Colonic mucosa (tissue), 4 donors: ENCODE data around the gene GOLIM4. TPM values are rescaled to one million over a fixed set of nuclear protein-coding genes. Genes with fewer than 3 reads are reported as not detected.

Experiments used
- DNase-seq: peaks from one replicate; pipeline ENCODE4 v3.0.0-alpha.2; 2020
- H3K27ac ChIP-seq: fragments of 200-600 bp; one replicate; pipeline ENCODE4 v1.8.0; 2021
- H3K27me3 ChIP-seq: fragments of 200-600 bp; one replicate; pipeline ENCODE4 v1.8.0; 2021
- H3K36me3 ChIP-seq: fragments of 200-600 bp; one replicate; pipeline ENCODE4 v1.8.0; 2021
- H3K4me1 ChIP-seq: fragments of 200-600 bp; one replicate; pipeline ENCODE4 v1.8.0; 2021; ENCODE audit warnings: mild to moderate bottlenecking
- H3K4me3 ChIP-seq: fragments of 200-600 bp; one replicate; pipeline ENCODE4 v1.8.0; 2021
- H3K9ac ChIP-seq, 2 donors: one replicate each; pipeline ENCODE4 v1.7.0; 2013; ENCODE audit warnings: control low read depth in 2 of 2, low read depth in 2 of 2, low read length in 2 of 2
- H3K9me3 ChIP-seq: fragments of 200-600 bp; one replicate; pipeline ENCODE4 v1.8.0; 2021
- CTCF ChIP-seq: fragments of 200-600 bp; IDR thresholded peaks from one replicate; pipeline ENCODE4 v1.8.0; 2022; ENCODE audit warnings: antibody characterized with exemption, mild to moderate bottlenecking
- intact Hi-C: fragments of 100-400 bp; cut with DNase I; formaldehyde crosslinking; loops from one replicate; pipeline ENCODE4 v1.14.1; 2022
- total RNA-seq, 2 donors: library from RNA; stranded (reverse); fragmentation: NEBNext Ultra II Directional in 1 of 2; extraction: Animal tissue kit (Norgen Biotek cat#: 25700) in 1 of 2; gene quantifications; one replicate each; pipeline ENCODE4 v1.2.1, GENCODE V29; 2021
- donor health status: healthy.
- donor health status: DM: no; HTN: no; CAD: no.
- donor health status: DM: no; HTN: no; CAD: no.

GOLIM4 gene
- total RNA-seq, 2 donors from 2014 or later, result 73.8 to 79.4 TPM

GRCh38 chr3:167998253-167998652 lies 97.5 kb downstream of the GOLIM4 start:
- no peak overlapping the region for H3K27ac ChIP-seq
- no peaks in the 10 kb centered on the region for H3K27me3 ChIP-seq
- intact Hi-C loops, result no loop called here
- H3K9ac ChIP-seq, result no peak overlapping the region
- DNase-seq, result no peak
- H3K36me3 ChIP-seq, result no peaks in the 10 kb centered on the region
- TF ChIP-seq CTCF, result no peak
- H3K9me3 ChIP-seq, result no peaks in the 10 kb centered on the region
- H3K4me1 ChIP-seq, result no peaks in the 10 kb centered on the region
- H3K4me3 ChIP-seq, result no peak overlapping the region

GRCh38 chr3:167996514-167996913 lies 99.2 kb downstream of the GOLIM4 start:
- intact Hi-C loops, result no loop called here
- Histone ChIP-seq H3K9ac (no peak overlapping the region), H3K9me3 (no peaks in the 10 kb centered on the region), H3K4me3 (no peak overlapping the region), H3K4me1 (no peaks in the 10 kb centered on the region), H3K27ac (no peak overlapping the region), H3K36me3 (no peaks in the 10 kb centered on the region), H3K27me3 (no peaks in the 10 kb centered on the region)
- DNase-seq, result no peak
- TF ChIP-seq CTCF, result no peak

- peak overlapping the region; percentile 45 for H3K27ac ChIP-seq
- DNase-seq, result peak; percentile 78
- no peak for TF ChIP-seq CTCF
- no peaks in the 10 kb centered on the region for H3K27me3 ChIP-seq
- no peaks in the 10 kb centered on the region for H3K4me1 ChIP-seq
- peak overlapping the region in 1 of 2 donors; percentile 26 for H3K9ac ChIP-seq
- H3K4me3 ChIP-seq, result no peak overlapping the region
- H3K36me3 ChIP-seq, result no peaks in the 10 kb centered on the region
- intact Hi-C loops, result no loop called here
- no peaks in the 10 kb centered on the region for H3K9me3 ChIP-seq
These were observed 103.3 kb downstream of the GOLIM4 start for GRCh38 chr3:167992381-167992780.

GRCh38 chr3:167991213-167991612 lies 104.5 kb downstream of the GOLIM4 start:
- no peaks in the 10 kb centered on the region for H3K36me3 ChIP-seq
- H3K27me3 ChIP-seq, result no peaks in the 10 kb centered on the region
- H3K9me3 ChIP-seq, result no peaks in the 10 kb centered on the region
- H3K4me3 ChIP-seq, result no peak overlapping the region
- H3K9ac ChIP-seq, result no peak overlapping the region
- no peak for TF ChIP-seq CTCF
- peak overlapping the region; percentile 45 for H3K27ac ChIP-seq
- DNase-seq, result no peak
- no peaks in the 10 kb centered on the region for H3K4me1 ChIP-seq
- intact Hi-C loops, result no loop called here

GRCh38 chr3:167989999-167990398 lies 105.7 kb downstream of the GOLIM4 start:
- TF ChIP-seq CTCF, result no peak
- H3K27me3 ChIP-seq, result no peaks in the 10 kb centered on the region
- H3K27ac ChIP-seq, result no peak overlapping the region
- intact Hi-C loops, result no loop called here
- no peaks in the 10 kb centered on the region for H3K9me3 ChIP-seq
- no peak overlapping the region for H3K9ac ChIP-seq
- no peak overlapping the region for H3K4me3 ChIP-seq
- no peaks in the 10 kb centered on the region for H3K36me3 ChIP-seq
- no peak for DNase-seq
- H3K4me1 ChIP-seq, result no peaks in the 10 kb centered on the region

- Histone ChIP-seq H3K36me3 (no peaks in the 10 kb centered on the region), H3K27ac (no peak overlapping the region), H3K4me3 (no peak overlapping the region), H3K9ac (no peak overlapping the region), H3K9me3 (no peaks in the 10 kb centered on the region), H3K4me1 (no peaks in the 10 kb centered on the region), H3K27me3 (no peaks in the 10 kb centered on the region)
- intact Hi-C loops, result no loop called here
- no peak for TF ChIP-seq CTCF
- no peak for DNase-seq
These were observed 106.7 kb downstream of the GOLIM4 start for GRCh38 chr3:167989066-167989465.
